HepG2 (cell line): ENCODE data around the gene MYO1B. TPM values are rescaled to one million over a fixed set of nuclear protein-coding genes. Genes with fewer than 3 reads are reported as not detected.

Source experiments
- polyA plus RNA-seq, 8 experiments: library from polyadenylated mRNA; depleted of rRNA in 3 of 8; stranded (reverse) in 7 of 8; unstranded in 1 of 8; fragments of >200 nt; fragmentation: Illumina TruSeq in 4 of 8; extraction: Trizol in 4 of 8; gene quantifications; 2 replicates each; pipeline versions ENCODE4 v1.2.1 to v1.2.3, GENCODE V29; 2011 to 2016; ENCODE audit warnings: low read depth in 4 of 8, missing spikeins in 1 of 8, mixed read lengths in 1 of 8; ENCODE audit not compliant: insufficient read depth in 1 of 8
- small RNA-seq, 3 experiments: library from RNA; depleted of rRNA; stranded (forward); fragments of <200 nt; gene quantifications; one replicate each; pipeline ENCODE3, GENCODE V24; 2012; ENCODE audit warnings: low read depth in 2 of 3, low replicate concordance in 1 of 3; ENCODE audit not compliant: insufficient read length in 3 of 3, insufficient read depth in 2 of 3
- total RNA-seq, 5 experiments: library from RNA; depleted of rRNA; stranded (reverse); fragments of >200 nt; fragmentation: Illumina TruSeq; extraction: Trizol; gene quantifications; 2 replicates each; pipeline ENCODE4 v1.2.3, GENCODE V29; 2016; ENCODE audit warnings: low read depth in 1 of 5

Gene MYO1B
- total and polyA plus RNA-seq, 2 of the 13 experiments (the other 11 are each of a cell fraction or from before 2014, with no cell fraction given): 36.9 to 89.8 TPM

Small RNAs within 50 kb of the gene (small RNA-seq; reads per million reads assigned to genes)
- gene RNU6-1045P: 0 reads per million in 3 experiments

Other genes starting within 250 kb of the MYO1B start
- gene STAT1, start 231.2 kb upstream of the MYO1B start, total RNA-seq (2016; rRNA removed; fragmentation: Illumina TruSeq; extraction: Trizol): 59.6 and 90.6 TPM in 2 replicates
- 20.3 and 21.8 TPM in 2 replicates for gene STAT1, start 231.2 kb upstream of the MYO1B start, polyA plus RNA-seq (2011; rRNA removed)
- not detected in 2 replicates for gene STAT4, start 94.4 kb upstream of the MYO1B start, total RNA-seq (2016; rRNA removed; fragmentation: Illumina TruSeq; extraction: Trizol)
- gene STAT4, start 94.4 kb upstream of the MYO1B start, polyA plus RNA-seq (2011; rRNA removed): 0.37 and 0.40 TPM in 2 replicates